CD14-positive monocyte (primary cell): ENCODE measurements around the gene PLCD3. TPM values are rescaled to one million over a fixed set of nuclear protein-coding genes. Genes with fewer than 3 reads are reported as not detected.

ENCODE experiments used
- DNase-seq, 3 donors: peaks; one replicate each; pipeline ENCODE4 v3.0.0-alpha.2; 2011 to 2022
- H2AFZ ChIP-seq: 2 replicates; pipeline ENCODE4 v1.6.0; 2012; ENCODE audit warnings: mild to moderate bottlenecking, low read depth, low read length, inconsistent platforms; ENCODE audit not compliant: insufficient read depth, poor library complexity, severe bottlenecking
- H3K27ac ChIP-seq, 2 donors: 1 replicate in 1 of 2; 2 replicates in 1 of 2; pipeline ENCODE4 v1.5.1; 2012 to 2013; ENCODE audit warnings: low read length in 2 of 2, control low read depth in 1 of 2, inconsistent platforms in 1 of 2, low read depth in 1 of 2, mild to moderate bottlenecking in 1 of 2
- H3K27me3 ChIP-seq, 2 donors: one replicate each; pipeline versions ENCODE4 v1.6.0 to v1.6.1; 2011 to 2013; ENCODE audit warnings: low read length in 2 of 2; ENCODE audit not compliant: control insufficient read depth in 2 of 2, insufficient read depth in 2 of 2
- H3K36me3 ChIP-seq, 2 donors: replicated peaks in 1 of 2; 1 replicate in 1 of 2; 2 replicates in 1 of 2; pipeline versions ENCODE4 v1.5.1 to v1.6.1; 2012 to 2013; ENCODE audit warnings: low read length in 2 of 2, control low read depth in 1 of 2, inconsistent platforms in 1 of 2, mild to moderate bottlenecking in 1 of 2; ENCODE audit not compliant: insufficient read depth in 2 of 2, control insufficient read depth in 1 of 2
- H3K4me1 ChIP-seq, 2 donors: 1 replicate in 1 of 2; 2 replicates in 1 of 2; pipeline versions ENCODE4 v1.5.1 to v1.6.1; 2012 to 2013; ENCODE audit warnings: low read length in 2 of 2, control low read depth in 1 of 2, inconsistent platforms in 1 of 2, mild to moderate bottlenecking in 1 of 2, moderate library complexity in 1 of 2; ENCODE audit not compliant: insufficient read depth in 2 of 2, control insufficient read depth in 1 of 2
- H3K4me2 ChIP-seq: replicated peaks from 2 replicates; pipeline ENCODE3; 2012; ENCODE audit warnings: low read length, moderate library complexity, mild to moderate bottlenecking; ENCODE audit not compliant: poor library complexity, severe bottlenecking; ENCODE audit errors: extremely low read depth
- H3K4me3 ChIP-seq, 3 experiments: fragments of 200-600 bp in 1 of 3; sonication (generic) in 1 of 3; replicated peaks in 1 of 3; 1 replicate in 2 of 3; 2 replicates in 1 of 3; pipeline ENCODE4 v1.5.1; 2011 to 2013; ENCODE audit warnings: low read length in 3 of 3, mild to moderate bottlenecking in 3 of 3, control low read depth in 2 of 3, low read depth in 2 of 3, inconsistent platforms in 1 of 3, moderate library complexity in 1 of 3
- H3K79me2 ChIP-seq: 2 replicates; pipeline ENCODE4 v1.6.0; 2012; ENCODE audit warnings: mild to moderate bottlenecking, control low read depth, inconsistent platforms, low read length, moderate library complexity; ENCODE audit not compliant: insufficient read depth
- H3K9ac ChIP-seq: 2 replicates; pipeline ENCODE4 v1.6.0; 2017; ENCODE audit warnings: low read length, mild to moderate bottlenecking; ENCODE audit not compliant: insufficient read depth, poor library complexity, severe bottlenecking
- H3K9me3 ChIP-seq, 2 donors: replicated peaks in 1 of 2; 1 replicate in 1 of 2; 2 replicates in 1 of 2; pipeline versions ENCODE4 v1.5.1 to v1.6.1; 2012 to 2013; ENCODE audit warnings: low read length in 2 of 2, control low read depth in 1 of 2; ENCODE audit not compliant: control insufficient read depth in 1 of 2, insufficient read depth in 1 of 2
- H4K20me1 ChIP-seq: 2 replicates; pipeline ENCODE4 v1.6.0; 2012; ENCODE audit warnings: mild to moderate bottlenecking, low read length, control low read depth, moderate library complexity; ENCODE audit not compliant: insufficient read depth
- H3K27ac Mint-ChIP-seq, 7 donors: one replicate each; pipeline ENCODE4 v1.8.0; 2020; ENCODE audit warnings: mild to moderate bottlenecking in 7 of 7, mixed read lengths in 7 of 7, moderate library complexity in 6 of 7, inconsistent platforms in 2 of 7
- H3K27me3 Mint-ChIP-seq, 3 donors: one replicate each; pipeline ENCODE4 v1.8.0; 2021 to 2022; ENCODE audit warnings: low read depth in 3 of 3, mild to moderate bottlenecking in 3 of 3, mixed read lengths in 3 of 3, moderate library complexity in 3 of 3, inconsistent platforms in 1 of 3
- H3K36me3 Mint-ChIP-seq, 2 donors: one replicate each; pipeline ENCODE4 v1.8.0; 2020; ENCODE audit warnings: mixed read lengths in 2 of 2, inconsistent platforms in 1 of 2, mild to moderate bottlenecking in 1 of 2
- H3K4me1 Mint-ChIP-seq: one replicate; pipeline ENCODE4 v1.8.0; 2020; ENCODE audit warnings: mild to moderate bottlenecking, mixed read lengths
- H3K4me3 Mint-ChIP-seq, 2 donors: one replicate each; pipeline ENCODE4 v1.8.0; 2020; ENCODE audit warnings: mild to moderate bottlenecking in 2 of 2, mixed read lengths in 2 of 2, moderate library complexity in 1 of 2
- H3K9me3 Mint-ChIP-seq, 7 donors: one replicate each; pipeline ENCODE4 v1.8.0; 2020 to 2022; ENCODE audit warnings: mixed read lengths in 7 of 7, mild to moderate bottlenecking in 6 of 7, moderate library complexity in 6 of 7, inconsistent platforms in 2 of 7
- CTCF ChIP-seq: fragments of 200-600 bp; IDR thresholded peaks from one replicate; pipeline ENCODE4 v1.8.0; 2022; ENCODE audit warnings: antibody characterized with exemption, mild to moderate bottlenecking
- WGBS: methylation state at CpG from one replicate; pipeline ENCODE4 v1.1.5; 2013; ENCODE audit warnings: missing lambda C conversion rate; ENCODE audit not compliant: insufficient coverage; 5-methylcytosine and 5-hydroxymethylcytosine counted together
- intact Hi-C, 2 donors: fragments of 100-400 bp; cut with micrococcal nuclease; formaldehyde crosslinking; loops; one replicate each; pipeline versions ENCODE4 v1.15.0 to v1.15.1; 2023
- polyA plus RNA-seq, 3 donors: library from polyadenylated mRNA; depleted of rRNA in 1 of 3; unstranded in 2 of 3; stranded (reverse) in 1 of 3; fragments of 300-500 nt in 2 of 3; fragments of >200 nt in 1 of 3; fragmentation: Illumina TruSeq in 2 of 3; gene quantifications; 1 replicate in 2 of 3; 2 replicates in 1 of 3; pipeline ENCODE4 v1.2.3, GENCODE V29; 2012 to 2021

Gene PLCD3
- polyA plus RNA-seq, 3 donors = 0.97 to 25.8 (median 2.5) TPM

- Histone ChIP-seq H3K4me1 (peaks cover 21 to 22% of the 10 kb centered on the region in 2 donors), H3K4me2 (no peak overlapping the region), H4K20me1 (peaks cover 55% of the 10 kb centered on the region), H3K79me2 (peaks cover 43% of the 10 kb centered on the region), H3K27me3 (no peaks in the 10 kb centered on the region), H3K36me3 (peaks cover 42 to 68% of the 10 kb centered on the region in 2 donors), H3K9ac (no peak overlapping the region), H3K9me3 (no peaks in the 10 kb centered on the region), H2AFZ (no peak overlapping the region), H3K27ac (no peak overlapping the region), H3K4me3 (no peak overlapping the region)
- Mint-ChIP-seq H3K27me3 (peaks cover 0 to 3% (median 0%) of the 10 kb centered on the region in 3 donors), H3K9me3 (peaks cover 0 to 3% (median 0%) of the 10 kb centered on the region in 7 donors), H3K4me1 (peaks cover 21% of the 10 kb centered on the region), H3K27ac (peak overlapping the region in 1 of 7 donors; percentile 63), H3K4me3 (no peak overlapping the region), H3K36me3 (peaks cover 39 to 68% of the 10 kb centered on the region in 2 donors)
- intact Hi-C loops = no loop called here
- 100% methylated on average over 2 of the region's 6 CpGs for WGBS
- no peak for DNase-seq
- TF ChIP-seq CTCF = no peak
These were observed 51.1 kb downstream of the PLCD3 start for GRCh38 chr17:45081047-45081703.

DNA sequence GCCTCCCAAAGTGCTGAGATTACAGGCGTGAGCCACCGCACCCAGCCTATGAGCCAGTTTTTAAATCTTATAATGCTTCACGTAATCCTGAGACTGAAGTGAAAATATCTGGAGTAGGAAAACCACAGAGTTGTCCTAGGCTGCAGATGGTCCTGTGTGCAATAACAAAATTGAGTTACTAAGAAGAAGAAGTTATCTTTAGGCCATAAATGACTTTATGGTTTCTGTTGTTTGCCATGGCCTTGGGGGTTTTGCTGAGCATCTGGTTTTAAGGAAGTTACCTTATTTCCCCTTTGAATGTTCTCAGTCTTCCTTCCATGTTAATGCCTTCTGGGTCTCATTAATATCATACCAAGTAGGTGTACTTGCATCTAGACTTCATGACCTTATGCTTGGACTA lies 54.7 kb downstream of the PLCD3 start:
- H3K4me3 Mint-ChIP-seq = peak overlapping the region in 1 of 2 donors; percentile 55
- peaks cover 0 to 4% (median 0%) of the 10 kb centered on the region in 3 donors for H3K27me3 Mint-ChIP-seq
- H3K4me2 ChIP-seq = peak overlapping the region; percentile 35
- H4K20me1 ChIP-seq = peaks cover 88% of the 10 kb centered on the region
- H3K27ac ChIP-seq = peak overlapping the region; percentile 62 to 63
- H3K79me2 ChIP-seq = peaks cover 78% of the 10 kb centered on the region
- 0% methylated on average over 1 of the region's 3 CpGs for WGBS
- DNase-seq = peak; percentile 47 to 69 (median 51)
- H2AFZ ChIP-seq = no peak overlapping the region
- peaks cover 0 to 3% (median 0%) of the 10 kb centered on the region in 7 donors for H3K9me3 Mint-ChIP-seq
- TF ChIP-seq CTCF = no peak
- H3K36me3 Mint-ChIP-seq = peaks cover 34 to 65% of the 10 kb centered on the region in 2 donors
- H3K36me3 ChIP-seq = peaks cover 29 to 61% of the 10 kb centered on the region in 2 donors
- no peaks in the 10 kb centered on the region for H3K9me3 ChIP-seq
- no peaks in the 10 kb centered on the region for H3K27me3 ChIP-seq
- peaks cover 37 to 41% of the 10 kb centered on the region in 2 donors for H3K4me1 ChIP-seq
- H3K4me3 ChIP-seq = peak overlapping the region in 1 of 3 experiments; percentile 7
- peaks cover 43% of the 10 kb centered on the region for H3K4me1 Mint-ChIP-seq
- intact Hi-C loops = no loop called here
- H3K27ac Mint-ChIP-seq = peak overlapping the region; percentile 67 to 92 (median 83)
- H3K9ac ChIP-seq = no peak overlapping the region
